LNCAP (cell line): ENCODE measurements around the gene COL6A3.

Source experiments
- CTCF ChIP-seq: fragments of 450-650 bp; IDR thresholded peaks from 2 replicates; pipeline ENCODE4 v1.5.1; 2017; ENCODE audit warnings: mild to moderate bottlenecking

COL6A3 gene

GRCh38 chr2:237321746-237322145 is 92.2 kb downstream of the COL6A3 start:
- TF ChIP-seq CTCF, result no peak

GRCh38 chr2:237320801-237321560 is 93.0 kb downstream of the COL6A3 start:
- TF ChIP-seq CTCF, result no peak

GRCh38 chr2:237319887-237320286 is 94.1 kb downstream of the COL6A3 start:
- TF ChIP-seq CTCF, result no peak

- TF ChIP-seq CTCF, result no peak
Observed at GRCh38 chr2:237319086-237319820, 94.7 kb downstream of the COL6A3 start.

GRCh38 chr2:237316339-237316738 is 97.6 kb downstream of the COL6A3 start:
- TF ChIP-seq CTCF, result no peak

GRCh38 chr2:237315829-237316225 is 98.1 kb downstream of the COL6A3 start:
- TF ChIP-seq CTCF, result no peak

- no peak for TF ChIP-seq CTCF
Observed at GRCh38 chr2:237315170-237315828, 98.7 kb downstream of the COL6A3 start.
